Adrenal gland (tissue), 12 donors: ENCODE results near the gene SCAP. TPM values are rescaled to one million over a fixed set of nuclear protein-coding genes. Genes with fewer than 3 reads are reported as not detected.
A peak's percentile ranks its signal among the peaks of the same experiment; 100 is the strongest.

Experiments used
- DNase-seq, 7 donors: peaks; one replicate each; pipeline ENCODE4 v3.0.0-alpha.2; 2019 to 2020
- H3K27ac ChIP-seq, 5 donors: fragments of 200-600 bp; sonication (generic) in 4 of 5; 1 replicate in 3 of 5; 2 replicates in 2 of 5; pipeline versions ENCODE4 v1.5.1 to v1.8.0; 2016 to 2020; ENCODE audit warnings: mild to moderate bottlenecking in 1 of 5
- H3K27me3 ChIP-seq: fragments of 200-600 bp; 2 replicates; pipeline ENCODE4 v1.8.0; 2021
- H3K36me3 ChIP-seq, 2 donors: fragments of 200-600 bp; replicated peaks in 1 of 2; 1 replicate in 1 of 2; 2 replicates in 1 of 2; pipeline versions ENCODE4 v1.5.1 to v1.8.0; 2018 to 2022
- H3K4me1 ChIP-seq, 2 donors: fragments of 200-600 bp; replicated peaks in 1 of 2; 1 replicate in 1 of 2; 2 replicates in 1 of 2; pipeline versions ENCODE4 v1.5.1 to v1.8.0; 2018 to 2021
- H3K4me3 ChIP-seq, 4 donors: fragments of 200-600 bp; sonication (generic) in 3 of 4; one replicate each; pipeline ENCODE4 v1.5.1; 2016 to 2018
- H3K9me3 ChIP-seq, 3 donors: fragments of 200-600 bp; sonication (generic) in 1 of 3; replicated peaks in 1 of 3; 1 replicate in 2 of 3; 2 replicates in 1 of 3; pipeline versions ENCODE4 v1.5.1 to v1.8.0; 2016 to 2021
- POLR2A ChIP-seq, 2 donors: fragments of 450-650 bp; IDR thresholded peaks; one replicate each; pipeline ENCODE4 v1.6.1; 2017; ENCODE audit warnings: antibody characterized with exemption in 2 of 2, mild to moderate bottlenecking in 2 of 2, moderate library complexity in 1 of 2
- WGBS, 4 donors: extraction: QIAGEN DNeasy Blood & Tissue Kit in 2 of 4; methylation state at CpG; one replicate each; pipeline versions ENCODE4 v1.1.5 to v1.1.7; 2013 to 2017; 5-methylcytosine and 5-hydroxymethylcytosine counted together
- intact Hi-C, 2 donors: fragments of 100-400 bp; cut with DNase I; formaldehyde crosslinking; loops; one replicate each; pipeline versions ENCODE4 v1.14.1 to v1.15.0; 2022 to 2023
- polyA plus RNA-seq, 3 donors: library from polyadenylated mRNA; stranded (reverse); fragments of 200-250 nt in 2 of 3; fragments of 350-450 nt in 1 of 3; fragmentation: Illumina TruSeq in 1 of 3; extraction: RNeasy Lipid Tissue Mini Kit (QIAGEN cat#74804) in 1 of 3; gene quantifications; one replicate each; pipeline ENCODE4 v1.2.3, GENCODE V29; 2013 to 2014
- total RNA-seq, 9 donors: library from RNA; depleted of rRNA in 4 of 9; stranded (reverse); fragments of >200 nt in 4 of 9; fragments of 120-200 nt in 1 of 9; fragmentation: NEBNext Ultra II Directional in 1 of 9; extraction: Animal tissue kit (Norgen Biotek cat#: 25700) in 1 of 9; gene quantifications; one replicate each; pipeline versions ENCODE4 v1.1.0 to v1.2.4, GENCODE V29; 2013 to 2023
- TF ChIP-seq, protein P1 (sequence below), 6 experiments: fragments of 450-650 bp in 4 of 6; fragments of 200-600 bp in 2 of 6; sonication (generic) in 1 of 6; IDR thresholded peaks; 1 replicate in 5 of 6; 2 replicates in 1 of 6; pipeline versions ENCODE4 v1.5.1 to v1.8.0; 2016 to 2021; ENCODE audit warnings: antibody characterized with exemption in 6 of 6, mild to moderate bottlenecking in 2 of 6, moderate library complexity in 1 of 6
- donor health status: healthy with polysubstance abuse.
- donor health status: Bipolar disorder and iron deficiency.
- donor health status: DM: yes; HTN: yes; CAD: no.
- donor health status: DM: no; HTN: no; CAD: no.
- donor health status: DM: no; HTN: no; CAD: no.
- donor health status: DM: yes; HTN: yes; CAD: no.

SCAP gene
- total and polyA plus RNA-seq, 12 donors = 126 to 954 (median 176) TPM

DNA sequence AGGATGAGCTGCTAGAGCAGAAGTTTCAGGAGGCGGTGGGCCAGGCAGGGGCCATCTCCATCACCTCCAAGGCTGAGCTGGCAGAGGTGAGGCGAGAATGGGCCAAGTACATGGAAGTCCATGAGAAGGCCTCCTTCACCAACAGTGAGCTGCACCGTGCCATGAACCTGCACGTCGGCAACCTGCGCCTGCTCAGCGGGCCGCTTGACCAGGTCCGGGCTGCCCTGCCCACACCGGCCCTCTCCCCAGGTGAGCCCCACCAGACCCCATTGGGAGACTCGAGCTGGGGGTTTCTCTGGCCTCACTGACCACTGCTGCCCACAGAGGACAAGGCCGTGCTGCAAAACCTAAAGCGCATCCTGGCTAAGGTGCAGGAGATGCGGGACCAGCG, 66.9 kb downstream of the SCAP start:
- DNase-seq = peak in 1 of 7 donors; percentile 34
- no peaks in the 10 kb centered on the region for H3K9me3 ChIP-seq
- peaks cover 21% of the 10 kb centered on the region in 2 donors for H3K4me1 ChIP-seq
- H3K4me3 ChIP-seq = no peak overlapping the region
- H3K27me3 ChIP-seq = no peaks in the 10 kb centered on the region
- H3K36me3 ChIP-seq = peaks cover 0 to 71% of the 10 kb centered on the region in 2 donors
- TF ChIP-seq POLR2A (IDR thresholded peaks at IDR 0.05) = no peak
- TF ChIP-seq, protein P1, sequence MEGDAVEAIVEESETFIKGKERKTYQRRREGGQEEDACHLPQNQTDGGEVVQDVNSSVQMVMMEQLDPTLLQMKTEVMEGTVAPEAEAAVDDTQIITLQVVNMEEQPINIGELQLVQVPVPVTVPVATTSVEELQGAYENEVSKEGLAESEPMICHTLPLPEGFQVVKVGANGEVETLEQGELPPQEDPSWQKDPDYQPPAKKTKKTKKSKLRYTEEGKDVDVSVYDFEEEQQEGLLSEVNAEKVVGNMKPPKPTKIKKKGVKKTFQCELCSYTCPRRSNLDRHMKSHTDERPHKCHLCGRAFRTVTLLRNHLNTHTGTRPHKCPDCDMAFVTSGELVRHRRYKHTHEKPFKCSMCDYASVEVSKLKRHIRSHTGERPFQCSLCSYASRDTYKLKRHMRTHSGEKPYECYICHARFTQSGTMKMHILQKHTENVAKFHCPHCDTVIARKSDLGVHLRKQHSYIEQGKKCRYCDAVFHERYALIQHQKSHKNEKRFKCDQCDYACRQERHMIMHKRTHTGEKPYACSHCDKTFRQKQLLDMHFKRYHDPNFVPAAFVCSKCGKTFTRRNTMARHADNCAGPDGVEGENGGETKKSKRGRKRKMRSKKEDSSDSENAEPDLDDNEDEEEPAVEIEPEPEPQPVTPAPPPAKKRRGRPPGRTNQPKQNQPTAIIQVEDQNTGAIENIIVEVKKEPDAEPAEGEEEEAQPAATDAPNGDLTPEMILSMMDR (IDR thresholded peaks at IDR 0.05) = no peak
- H3K27ac ChIP-seq = no peak overlapping the region
- 90 to 98% (median 93%) methylated on average over 2 to 15 of the region's 15 CpGs for WGBS, 4 donors
- intact Hi-C loops = no loop called here

DNA sequence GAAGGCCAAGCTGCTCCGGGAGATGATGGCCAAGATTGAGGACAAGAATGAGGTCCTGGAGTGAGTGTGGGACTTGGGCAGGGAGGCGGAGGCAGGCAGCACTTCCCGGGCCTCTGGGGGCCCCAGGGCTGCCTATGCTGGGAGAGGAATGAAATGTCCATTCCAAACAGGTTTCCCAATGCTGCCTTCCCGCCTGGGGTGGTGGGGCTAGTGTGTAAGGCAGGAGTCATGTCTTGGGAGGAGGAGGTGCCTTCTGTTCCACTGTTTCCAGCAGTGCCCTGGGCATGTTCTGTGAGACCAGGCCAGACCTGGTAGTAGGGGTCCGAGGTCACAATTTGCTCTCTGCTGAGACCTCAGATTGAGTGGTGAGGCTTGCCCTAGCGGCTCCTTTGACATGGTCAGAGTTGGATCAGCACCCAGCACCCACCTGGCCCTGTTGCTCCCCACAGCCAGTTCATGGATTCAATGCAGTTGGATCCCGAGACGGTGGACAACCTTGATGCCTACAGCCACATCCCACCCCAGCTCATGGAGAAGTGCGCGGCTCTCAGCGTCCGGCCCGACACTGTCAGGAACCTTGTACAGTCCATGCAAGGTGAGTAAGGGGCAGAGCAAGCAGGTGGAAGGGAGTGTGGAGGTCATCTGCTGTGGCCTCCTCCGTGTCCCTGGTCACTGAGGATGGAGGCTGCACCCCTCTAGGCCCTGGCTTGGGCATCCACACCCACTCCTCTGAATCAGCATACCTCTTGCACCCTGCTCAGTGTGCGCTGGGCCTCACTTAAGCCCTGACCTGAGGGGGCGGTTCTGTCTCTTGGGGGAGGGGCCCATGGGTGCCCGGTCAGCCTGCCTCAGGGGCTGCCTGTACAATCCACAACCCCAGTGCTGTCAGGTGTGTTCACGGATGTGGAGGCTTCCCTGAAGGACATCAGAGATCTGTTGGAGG, 67.6 kb downstream of the SCAP start:
- DNase-seq = peak in 1 of 7 donors; percentile 25
- 83 to 97% (median 90%) methylated on average over 10 to 18 of the region's 18 CpGs for WGBS, 4 donors
- Histone ChIP-seq H3K27ac (no peak overlapping the region), H3K4me1 (peaks cover 21 to 22% of the 10 kb centered on the region in 2 donors), H3K27me3 (no peaks in the 10 kb centered on the region), H3K4me3 (no peak overlapping the region), H3K36me3 (peaks cover 0 to 67% of the 10 kb centered on the region in 2 donors), H3K9me3 (no peaks in the 10 kb centered on the region)
- TF ChIP-seq POLR2A (IDR thresholded peaks at IDR 0.05) = no peak
- TF ChIP-seq, protein P1 (IDR thresholded peaks at IDR 0.05) = no peak
- intact Hi-C loops = no loop called here

DNA sequence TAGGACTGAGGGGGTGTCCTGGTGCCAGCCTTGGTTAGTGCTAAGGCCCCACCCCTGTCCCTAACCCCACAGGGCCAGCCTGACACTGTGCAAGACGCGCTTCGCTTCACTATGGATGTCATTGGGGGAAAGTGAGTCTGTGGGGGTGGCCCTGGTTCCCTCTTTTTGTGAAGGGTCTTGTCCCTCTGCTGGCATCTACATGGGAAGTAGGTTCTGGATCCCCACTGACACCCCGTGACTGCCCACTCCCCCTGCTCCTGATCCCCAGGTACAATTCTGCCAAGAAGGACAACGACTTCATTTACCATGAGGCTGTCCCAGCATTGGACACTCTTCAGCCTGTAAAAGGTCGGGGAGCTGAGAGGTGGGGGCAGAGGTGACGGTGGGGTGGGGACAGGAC, 68.5 kb downstream of the SCAP start:
- no peaks in the 10 kb centered on the region for H3K9me3 ChIP-seq
- 91 to 100% (median 91%) methylated on average over 2 to 7 of the region's 7 CpGs for WGBS, 4 donors
- H3K27me3 ChIP-seq = no peaks in the 10 kb centered on the region
- H3K4me1 ChIP-seq = peaks cover 21 to 22% of the 10 kb centered on the region in 2 donors
- no peak overlapping the region for H3K27ac ChIP-seq
- intact Hi-C loops = no loop called here
- TF ChIP-seq, protein P1 (IDR thresholded peaks at IDR 0.05) = no peak
- TF ChIP-seq POLR2A (IDR thresholded peaks at IDR 0.05) = no peak
- no peak overlapping the region for H3K4me3 ChIP-seq
- peaks cover 0 to 58% of the 10 kb centered on the region in 2 donors for H3K36me3 ChIP-seq
- DNase-seq = peak in 1 of 7 donors; percentile 24

DNA sequence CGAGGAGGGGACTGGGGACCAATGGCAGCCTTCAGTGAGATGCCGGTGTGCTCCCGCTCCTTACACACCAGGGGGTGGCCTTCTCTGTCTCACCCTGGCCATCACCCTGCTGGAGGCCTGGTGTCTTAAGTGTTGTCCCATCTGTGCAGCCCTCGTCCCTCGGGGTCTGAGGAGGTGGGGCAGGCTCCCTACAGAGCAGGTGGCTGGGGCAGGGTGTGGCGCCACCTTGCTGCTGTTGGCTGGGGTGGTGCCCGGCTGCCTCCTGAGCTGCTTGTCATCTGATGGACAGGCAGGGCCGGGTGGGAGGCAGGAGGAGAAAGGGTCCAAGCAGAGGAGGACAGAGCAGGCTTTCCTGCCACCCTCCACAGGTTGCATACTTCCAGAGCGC, 69.0 kb downstream of the SCAP start:
- TF ChIP-seq, protein P1 (IDR thresholded peaks at IDR 0.05) = no peak
- TF ChIP-seq POLR2A (IDR thresholded peaks at IDR 0.05) = no peak
- Histone ChIP-seq H3K27me3 (no peaks in the 10 kb centered on the region), H3K4me3 (no peak overlapping the region), H3K9me3 (no peaks in the 10 kb centered on the region), H3K27ac (peak overlapping the region in 1 of 5 donors; percentile 3), H3K4me1 (peaks cover 21 to 22% of the 10 kb centered on the region in 2 donors), H3K36me3 (peaks cover 0 to 53% of the 10 kb centered on the region in 2 donors)
- WGBS, 4 donors = 85 to 91% (median 89%) methylated on average over 6 to 9 of the region's 9 CpGs
- no peak for DNase-seq
- intact Hi-C loops = no loop called here
